Neural progenitor cell (in vitro differentiated cells): Measurements from ENCODE around the gene TWIST2. TPM values are rescaled to one million over a fixed set of nuclear protein-coding genes. Genes with fewer than 3 reads are reported as not detected.
A peak's percentile ranks its signal among the peaks of the same experiment; 100 is the strongest.

Source experiments
- DNase-seq: peaks from one replicate; pipeline ENCODE4 v3.0.0-alpha.2; 2016; ENCODE audit warnings: low spot score
- H2AFZ ChIP-seq: fragments of 200-600 bp; sonication (generic); replicated peaks from 2 replicates; pipeline ENCODE4 v1.6.1; 2016; ENCODE audit warnings: antibody characterized with exemption
- H3F3A ChIP-seq: fragments of 200-600 bp; sonication (generic); 2 replicates; pipeline ENCODE4 v1.6.1; 2016; ENCODE audit warnings: antibody characterized with exemption, low read depth
- H3K27ac ChIP-seq: fragments of 200-600 bp; sonication (generic); 2 replicates; pipeline ENCODE4 v1.5.1; 2016; ENCODE audit warnings: mild to moderate bottlenecking
- H3K27me3 ChIP-seq: fragments of 200-600 bp; sonication (generic); 2 replicates; pipeline ENCODE4 v1.6.1; 2016; ENCODE audit warnings: mild to moderate bottlenecking, moderate library complexity
- H3K36me3 ChIP-seq: fragments of 200-600 bp; sonication (generic); 2 replicates; pipeline ENCODE4 v1.5.1; 2016
- H3K4me1 ChIP-seq: fragments of 200-600 bp; sonication (generic); 2 replicates; pipeline ENCODE4 v1.6.1; 2016; ENCODE audit warnings: mixed run types
- H3K4me2 ChIP-seq: fragments of 200-600 bp; sonication (generic); 2 replicates; pipeline ENCODE4 v1.6.1; 2016
- H3K4me3 ChIP-seq: fragments of 200-600 bp; sonication (generic); 2 replicates; pipeline ENCODE4 v1.5.1; 2016
- H3K79me2 ChIP-seq: fragments of 200-600 bp; sonication (generic); 2 replicates; pipeline ENCODE4 v1.6.1; 2016; ENCODE audit warnings: low read depth
- H3K9ac ChIP-seq: fragments of 200-600 bp; sonication (generic); 2 replicates; pipeline ENCODE4 v1.6.1; 2016
- H3K9me3 ChIP-seq: fragments of 200-600 bp; sonication (generic); 2 replicates; pipeline ENCODE4 v1.5.1; 2016; ENCODE audit warnings: low read depth
- H4K20me1 ChIP-seq: fragments of 200-600 bp; sonication (generic); 2 replicates; pipeline ENCODE4 v1.6.1; 2016; ENCODE audit warnings: low read depth
- H3K27ac Mint-ChIP-seq: 3 replicates; pipeline ENCODE4 v1.8.0; 2021; ENCODE audit warnings: mixed read lengths
- H3K27me3 Mint-ChIP-seq: 2 replicates; pipeline ENCODE4 v1.8.0; 2022; ENCODE audit warnings: low read depth, mild to moderate bottlenecking, inconsistent platforms, moderate library complexity, mixed read lengths; ENCODE audit not compliant: insufficient read depth
- H3K36me3 Mint-ChIP-seq: 3 replicates; pipeline ENCODE4 v1.8.0; 2021; ENCODE audit warnings: mixed read lengths
- H3K4me1 Mint-ChIP-seq: 3 replicates; pipeline ENCODE4 v1.8.0; 2021; ENCODE audit warnings: mixed read lengths
- H3K4me3 Mint-ChIP-seq: 3 replicates; pipeline ENCODE4 v1.8.0; 2021; ENCODE audit warnings: mild to moderate bottlenecking, moderate library complexity, mixed read lengths
- H3K9me3 Mint-ChIP-seq: 3 replicates; pipeline ENCODE4 v1.8.0; 2020; ENCODE audit warnings: mixed read lengths
- EZH2 ChIP-seq: fragments of 200-600 bp; sonication (generic); IDR thresholded peaks from 2 replicates; pipeline ENCODE4 v1.6.1; 2017; ENCODE audit warnings: antibody characterized with exemption, mild to moderate bottlenecking, moderate library complexity
- EZH2phosphoT487 ChIP-seq: fragments of 200-600 bp; sonication (generic); IDR thresholded peaks from 2 replicates; pipeline ENCODE4 v1.6.1; 2017; ENCODE audit warnings: antibody characterized with exemption
- total RNA-seq: library from RNA; depleted of rRNA; stranded (reverse); fragments of >200 nt; gene quantifications from 2 replicates; pipeline ENCODE4 v1.2.3, GENCODE V29; 2015; ENCODE audit warnings: low replicate concordance
- TF ChIP-seq, protein P1 (sequence below): fragments of 200-600 bp; sonication (generic); IDR thresholded peaks from 2 replicates; pipeline ENCODE4 v1.5.1; 2017; ENCODE audit warnings: antibody characterized with exemption, mild to moderate bottlenecking

Gene TWIST2
- total RNA-seq, 1 donor from 2014 or later, result 0.51 TPM

DNA sequence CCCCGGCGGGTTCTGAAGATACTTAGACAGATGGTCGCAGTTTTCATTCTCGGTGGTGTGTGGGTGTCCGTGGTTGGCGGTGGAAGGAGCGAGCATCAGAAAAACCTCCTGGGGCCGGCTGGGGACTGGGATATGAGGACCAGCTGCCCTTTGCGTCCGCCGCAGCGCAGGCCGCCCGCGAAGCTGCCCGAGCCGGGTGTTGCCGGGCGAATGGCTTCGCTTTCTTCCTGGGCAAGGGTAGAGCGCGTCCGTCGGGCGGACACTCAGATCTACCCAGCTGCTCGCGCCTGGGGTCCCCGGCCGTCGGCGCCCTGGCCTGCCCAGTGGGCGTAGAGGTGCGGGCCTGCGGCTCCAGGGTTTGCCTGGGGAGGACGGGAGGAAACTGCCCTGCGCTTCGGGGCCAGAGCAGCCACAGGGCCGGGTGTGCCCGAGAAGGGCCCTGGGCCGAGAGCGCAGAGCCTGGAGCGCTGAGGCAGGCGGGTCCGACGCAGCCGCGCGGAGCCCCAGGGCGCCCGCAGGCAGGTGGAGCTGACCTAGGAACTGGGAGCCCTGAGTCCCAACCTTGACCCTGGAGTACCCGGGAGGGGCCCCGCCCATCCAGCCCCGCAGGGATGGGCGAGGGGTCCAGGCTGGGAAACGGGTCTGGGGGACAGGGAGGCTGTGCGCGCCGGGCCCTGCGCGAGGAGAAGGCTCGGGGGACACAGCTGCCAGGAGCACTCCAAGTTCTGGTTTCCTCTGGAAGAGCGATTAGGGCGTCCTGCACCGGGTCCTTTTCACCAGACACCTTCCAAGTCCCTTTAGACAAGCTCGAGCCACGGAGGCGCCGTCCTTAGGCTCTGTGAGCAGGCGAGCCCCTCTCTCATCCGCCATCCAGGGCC lies 1.3 kb downstream of the TWIST2 start:
- Histone ChIP-seq H3K4me1 (peaks cover 11% of the 10 kb centered on the region), H4K20me1 (peaks cover 35% of the 10 kb centered on the region), H3K27ac (no peak overlapping the region), H3K36me3 (no peaks in the 10 kb centered on the region), H3K9me3 (no peaks in the 10 kb centered on the region), H3K4me3 (peak overlapping the region; percentile 56), H3K9ac (no peak overlapping the region), H3K4me2 (peak overlapping the region; percentile 88), H3K79me2 (no peaks in the 10 kb centered on the region), H3F3A (peaks cover 10% of the 10 kb centered on the region), H2AFZ (peak overlapping the region; percentile 99), H3K27me3 (peaks cover 100% of the 10 kb centered on the region)
- no peaks in the 10 kb centered on the region for H3K36me3 Mint-ChIP-seq
- peaks cover 3% of the 10 kb centered on the region for H3K9me3 Mint-ChIP-seq
- H3K27ac Mint-ChIP-seq, result no peak overlapping the region
- DNase-seq, result peak; percentile 55
- TF ChIP-seq EZH2 (peak; percentile 99), EZH2phosphoT487 (peak; percentile 97)
- TF ChIP-seq, protein P1, sequence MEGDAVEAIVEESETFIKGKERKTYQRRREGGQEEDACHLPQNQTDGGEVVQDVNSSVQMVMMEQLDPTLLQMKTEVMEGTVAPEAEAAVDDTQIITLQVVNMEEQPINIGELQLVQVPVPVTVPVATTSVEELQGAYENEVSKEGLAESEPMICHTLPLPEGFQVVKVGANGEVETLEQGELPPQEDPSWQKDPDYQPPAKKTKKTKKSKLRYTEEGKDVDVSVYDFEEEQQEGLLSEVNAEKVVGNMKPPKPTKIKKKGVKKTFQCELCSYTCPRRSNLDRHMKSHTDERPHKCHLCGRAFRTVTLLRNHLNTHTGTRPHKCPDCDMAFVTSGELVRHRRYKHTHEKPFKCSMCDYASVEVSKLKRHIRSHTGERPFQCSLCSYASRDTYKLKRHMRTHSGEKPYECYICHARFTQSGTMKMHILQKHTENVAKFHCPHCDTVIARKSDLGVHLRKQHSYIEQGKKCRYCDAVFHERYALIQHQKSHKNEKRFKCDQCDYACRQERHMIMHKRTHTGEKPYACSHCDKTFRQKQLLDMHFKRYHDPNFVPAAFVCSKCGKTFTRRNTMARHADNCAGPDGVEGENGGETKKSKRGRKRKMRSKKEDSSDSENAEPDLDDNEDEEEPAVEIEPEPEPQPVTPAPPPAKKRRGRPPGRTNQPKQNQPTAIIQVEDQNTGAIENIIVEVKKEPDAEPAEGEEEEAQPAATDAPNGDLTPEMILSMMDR, result no peak
- peak overlapping the region; percentile 79 for H3K4me3 Mint-ChIP-seq
- peaks cover 5% of the 10 kb centered on the region for H3K4me1 Mint-ChIP-seq
- H3K27me3 Mint-ChIP-seq, result peaks cover 41% of the 10 kb centered on the region

DNA sequence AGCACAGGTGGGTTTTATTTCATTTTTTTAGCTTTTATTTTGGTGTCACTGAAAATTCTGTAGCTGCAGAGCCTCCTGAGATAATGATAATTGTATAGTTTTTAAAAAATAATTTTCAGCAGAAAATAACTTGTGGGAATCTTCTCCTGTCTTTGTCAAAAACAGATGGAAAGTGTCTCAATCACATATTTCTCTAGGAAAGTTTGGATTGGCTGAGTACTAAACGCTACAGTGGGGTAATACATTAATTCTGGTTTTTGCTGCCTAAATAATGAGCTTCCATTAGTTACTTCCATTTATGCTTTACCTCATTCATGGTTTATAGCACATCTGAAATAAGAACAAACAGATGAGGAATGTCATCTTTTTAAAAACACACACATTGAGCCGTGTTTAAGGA lies 2.2 kb downstream of the TWIST2 start:
- Mint-ChIP-seq H3K27me3 (peaks cover 38% of the 10 kb centered on the region), H3K36me3 (no peaks in the 10 kb centered on the region), H3K4me3 (peak overlapping the region; percentile 66), H3K4me1 (peaks cover 10% of the 10 kb centered on the region), H3K27ac (no peak overlapping the region), H3K9me3 (peaks cover 3% of the 10 kb centered on the region)
- Histone ChIP-seq H2AFZ (no peak overlapping the region), H3K79me2 (no peaks in the 10 kb centered on the region), H3K9me3 (no peaks in the 10 kb centered on the region), H3K9ac (no peak overlapping the region), H3K27me3 (peaks cover 100% of the 10 kb centered on the region), H3K4me3 (no peak overlapping the region), H3K4me1 (peaks cover 11% of the 10 kb centered on the region), H3K4me2 (no peak overlapping the region), H4K20me1 (peaks cover 35% of the 10 kb centered on the region), H3K36me3 (no peaks in the 10 kb centered on the region), H3F3A (peaks cover 10% of the 10 kb centered on the region), H3K27ac (no peak overlapping the region)
- no peak for DNase-seq
- no peak for TF ChIP-seq EZH2phosphoT487
- TF ChIP-seq, protein P1, result no peak
- no peak for TF ChIP-seq EZH2

DNA sequence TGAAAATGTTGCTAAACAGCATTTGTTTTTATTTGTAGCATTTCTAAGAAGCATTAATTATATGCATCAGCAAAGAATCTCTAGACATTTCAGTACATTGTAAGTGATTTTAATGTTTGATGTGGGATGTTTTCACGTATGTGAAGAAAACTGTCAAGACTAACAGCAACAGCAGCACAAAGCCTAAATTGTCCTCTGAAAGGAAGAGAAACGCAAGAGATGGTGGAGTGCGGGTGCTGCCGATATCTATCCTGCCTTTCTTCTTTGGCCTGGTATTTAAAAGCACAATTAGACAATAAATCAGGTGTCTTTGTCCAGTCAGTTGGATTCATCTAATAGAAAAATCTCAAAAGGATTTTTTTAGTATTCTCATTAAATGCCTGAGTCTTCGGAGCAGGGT lies 3.1 kb downstream of the TWIST2 start:
- H3K9ac ChIP-seq, result no peak overlapping the region
- TF ChIP-seq EZH2, result no peak
- no peak for TF ChIP-seq EZH2phosphoT487
- TF ChIP-seq, protein P1, result no peak
- Mint-ChIP-seq H3K9me3 (peaks cover 3% of the 10 kb centered on the region), H3K27ac (no peak overlapping the region), H3K4me3 (no peak overlapping the region), H3K4me1 (peaks cover 6% of the 10 kb centered on the region), H3K27me3 (peaks cover 32% of the 10 kb centered on the region), H3K36me3 (peaks cover 2% of the 10 kb centered on the region)
- H3F3A ChIP-seq, result peaks cover 6% of the 10 kb centered on the region
- peaks cover 100% of the 10 kb centered on the region for H3K27me3 ChIP-seq
- no peak overlapping the region for H2AFZ ChIP-seq
- H4K20me1 ChIP-seq, result peaks cover 29% of the 10 kb centered on the region
- H3K36me3 ChIP-seq, result no peaks in the 10 kb centered on the region
- H3K27ac ChIP-seq, result no peak overlapping the region
- no peak for DNase-seq
- no peak overlapping the region for H3K4me3 ChIP-seq
- H3K4me1 ChIP-seq, result peaks cover 11% of the 10 kb centered on the region
- no peak overlapping the region for H3K4me2 ChIP-seq
- no peaks in the 10 kb centered on the region for H3K79me2 ChIP-seq
- H3K9me3 ChIP-seq, result no peaks in the 10 kb centered on the region
